ENCODE measurements around the gene SLIT3.

The SLIT3 gene

GRCh38 chr5:169104937-169105494 is 195.9 kb downstream of the SLIT3 start:
- no peak for DNase-seq (ENCODE audit: low spot score)

- no peak for DNase-seq (ENCODE audit: low spot score)
Observed at GRCh38 chr5:169103586-169104181, 197.3 kb downstream of the SLIT3 start.

GRCh38 chr5:169101966-169102365 is 199.0 kb downstream of the SLIT3 start:
- DNase-seq (ENCODE audit: low spot score) = no peak

- DNase-seq (ENCODE audit: low spot score) = no peak
Observed at GRCh38 chr5:169100735-169101075, 200.2 kb downstream of the SLIT3 start.

- no peak for DNase-seq (ENCODE audit: low spot score)
Observed at GRCh38 chr5:169099801-169100734, 200.9 kb downstream of the SLIT3 start.

GRCh38 chr5:169098331-169099121 is 202.4 kb downstream of the SLIT3 start:
- no peak for DNase-seq (ENCODE audit: low spot score)

GRCh38 chr5:169097374-169098326 is 203.3 kb downstream of the SLIT3 start:
- DNase-seq (ENCODE audit: low spot score) = no peak

- DNase-seq (ENCODE audit: low spot score) = no peak
Observed at GRCh38 chr5:169095976-169096375, 205.0 kb downstream of the SLIT3 start.

- DNase-seq (ENCODE audit: low spot score) = no peak
Observed at GRCh38 chr5:169095410-169095960, 205.5 kb downstream of the SLIT3 start.

- DNase-seq (ENCODE audit: low spot score) = no peak
Observed at GRCh38 chr5:169094586-169095409, 206.1 kb downstream of the SLIT3 start.

GRCh38 chr5:169091396-169091980 is 209.5 kb downstream of the SLIT3 start:
- DNase-seq (ENCODE audit: low spot score) = no peak

- DNase-seq (ENCODE audit: low spot score) = no peak
Observed at GRCh38 chr5:169089343-169089742, 211.6 kb downstream of the SLIT3 start.

- no peak for DNase-seq (ENCODE audit: low spot score)
Observed at GRCh38 chr5:169088028-169088725, 212.8 kb downstream of the SLIT3 start.

- DNase-seq (ENCODE audit: low spot score) = no peak
Observed at GRCh38 chr5:169085636-169086035, 215.3 kb downstream of the SLIT3 start.

- DNase-seq (ENCODE audit: low spot score) = no peak
Observed at GRCh38 chr5:169085212-169085611, 215.7 kb downstream of the SLIT3 start.

- no peak for DNase-seq (ENCODE audit: low spot score)
Observed at GRCh38 chr5:169084775-169085174, 216.2 kb downstream of the SLIT3 start.

- no peak for DNase-seq (ENCODE audit: low spot score)
Observed at GRCh38 chr5:169083394-169084018, 217.4 kb downstream of the SLIT3 start.

GRCh38 chr5:169081000-169081724 is 219.8 kb downstream of the SLIT3 start:
- DNase-seq (ENCODE audit: low spot score) = no peak
